IPS-NIHi11 (cell line): ENCODE measurements around the gene DHX36.

Experiments
- DNase-seq: peaks from one replicate; pipeline ENCODE4 v3.0.0; 2012; ENCODE audit warnings: mixed read lengths, low spot score

DHX36 gene

DNA sequence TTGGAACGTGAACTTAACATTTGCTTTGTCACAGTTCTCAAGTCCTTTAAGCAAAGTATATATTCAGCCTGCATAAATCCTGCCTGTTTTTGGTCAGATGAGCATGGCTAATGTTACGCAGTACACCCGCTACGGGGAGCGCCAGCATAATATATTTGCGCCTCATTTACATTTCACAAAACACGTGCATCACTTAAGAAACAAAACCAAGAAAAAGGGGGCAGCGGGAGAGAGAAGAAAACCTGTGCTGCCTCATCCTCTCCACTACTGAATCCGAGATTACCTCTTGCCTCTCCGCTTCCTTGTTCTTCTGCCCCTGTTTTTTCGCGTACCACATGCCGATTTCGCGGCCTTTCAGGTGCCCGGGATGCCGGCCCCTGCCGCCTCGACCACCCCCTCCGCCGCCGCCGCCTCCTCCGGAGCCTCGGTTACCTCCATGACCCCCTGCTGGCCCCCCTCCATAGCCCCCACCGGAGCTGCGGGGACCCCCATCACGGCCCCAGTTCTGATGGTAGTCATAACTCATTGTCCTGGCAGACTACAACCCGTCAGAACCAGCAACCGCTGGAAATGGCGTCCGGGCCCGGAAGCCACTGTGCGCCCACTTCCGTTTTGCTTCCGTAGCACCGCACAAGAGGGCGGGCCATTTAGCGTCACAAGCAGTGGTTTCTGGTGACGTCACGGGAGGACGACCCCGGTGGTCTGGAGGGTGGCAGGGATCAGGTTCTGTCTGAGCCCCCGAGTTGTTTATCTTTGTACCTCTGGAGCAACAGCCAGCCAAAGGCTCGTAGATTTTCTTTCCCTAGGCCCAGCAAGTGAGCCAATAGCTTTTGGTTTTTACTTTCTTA lies at the start of gene DHX36:
Gene DHX36, minus strand, starts transcription at position 597 of the 848 bp plus-strand sequence. Its CDS starts 71 bp downstream, at position 526.
- peak; percentile 93 for DNase-seq

DNA sequence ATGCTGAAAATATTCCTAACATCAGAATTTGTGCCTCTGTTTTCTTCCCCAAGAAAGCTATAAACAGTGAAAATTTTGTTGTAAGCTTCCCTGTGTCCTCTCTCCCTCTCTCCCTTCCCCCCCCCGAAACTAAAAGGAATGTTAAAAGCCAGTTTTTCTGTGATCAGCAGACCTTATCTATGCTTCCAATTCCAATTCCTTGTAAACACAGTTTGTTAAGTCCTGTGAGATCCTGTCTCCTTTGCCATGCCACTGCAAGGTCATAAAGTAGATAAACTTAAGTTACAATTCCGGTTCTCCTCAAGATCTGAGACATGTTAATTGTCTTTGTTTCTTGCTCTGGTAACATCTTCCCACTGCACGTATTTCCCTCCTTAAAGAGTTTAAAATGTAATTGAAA lies 42.9 kb upstream of the DHX36 start:
- no peak for DNase-seq

GRCh38 chr3:154364849-154365248 lies 40.6 kb upstream of the DHX36 start:
- DNase-seq: no peak

DNA sequence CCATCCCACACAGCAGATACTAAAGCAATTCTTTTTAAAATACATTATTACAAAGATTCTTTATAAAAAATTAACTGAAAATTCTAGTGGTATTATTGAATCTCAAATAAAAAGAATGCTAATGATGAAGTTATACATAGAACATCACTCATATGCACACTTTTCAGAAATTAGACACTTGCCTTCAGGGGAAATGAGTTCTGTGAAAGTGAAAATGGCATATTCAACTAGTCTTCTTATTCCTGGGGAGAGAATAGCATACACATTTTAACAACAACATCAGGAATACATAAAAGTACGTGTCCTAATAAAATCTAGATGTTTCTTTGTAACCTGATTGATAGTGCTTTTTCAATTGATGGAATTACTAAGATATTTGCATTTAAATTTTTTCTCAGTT lies 36.8 kb upstream of the DHX36 start:
- DNase-seq: no peak

- DNase-seq: no peak
Measured at GRCh38 chr3:154356009-154356408, 31.7 kb upstream of the DHX36 start.

GRCh38 chr3:154349223-154349622 lies 24.9 kb upstream of the DHX36 start:
- DNase-seq: no peak

GRCh38 chr3:154345422-154346122 lies 21.3 kb upstream of the DHX36 start:
- DNase-seq: no peak

GRCh38 chr3:154338570-154338969 lies 14.3 kb upstream of the DHX36 start:
- DNase-seq: no peak

GRCh38 chr3:154338008-154338407 lies 13.7 kb upstream of the DHX36 start:
- no peak for DNase-seq

GRCh38 chr3:154334973-154335420 lies 10.7 kb upstream of the DHX36 start:
- DNase-seq: peak; percentile 20

DNA sequence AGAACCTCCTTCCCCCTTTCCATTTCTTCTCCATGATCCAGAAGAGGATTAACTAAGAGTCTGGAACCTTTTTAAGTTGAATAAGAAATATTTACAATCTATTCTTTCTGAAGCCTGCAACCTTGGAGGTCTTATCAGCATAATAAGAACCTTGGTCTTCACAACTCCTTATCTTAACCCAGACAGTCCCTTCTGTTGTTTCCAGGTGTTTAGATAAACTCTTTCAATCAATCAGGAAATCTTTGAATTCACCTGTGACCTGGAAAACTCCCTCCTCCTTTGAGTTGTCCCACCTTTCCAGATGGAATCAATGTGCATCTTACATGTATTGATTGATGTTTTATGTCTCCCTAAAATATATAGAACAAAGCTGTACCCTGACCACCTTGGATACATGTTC lies 3.6 kb upstream of the DHX36 start:
- no peak for DNase-seq

GRCh38 chr3:154324919-154325318 lies 632 bp upstream of the DHX36 start:
- DNase-seq: no peak

- no peak for DNase-seq
Measured at GRCh38 chr3:154316974-154317767, 7.1 kb downstream of the DHX36 start.

GRCh38 chr3:154314152-154314551 lies 10.1 kb downstream of the DHX36 start:
- DNase-seq: no peak

GRCh38 chr3:154310840-154311239 lies 13.4 kb downstream of the DHX36 start:
- no peak for DNase-seq

DNA sequence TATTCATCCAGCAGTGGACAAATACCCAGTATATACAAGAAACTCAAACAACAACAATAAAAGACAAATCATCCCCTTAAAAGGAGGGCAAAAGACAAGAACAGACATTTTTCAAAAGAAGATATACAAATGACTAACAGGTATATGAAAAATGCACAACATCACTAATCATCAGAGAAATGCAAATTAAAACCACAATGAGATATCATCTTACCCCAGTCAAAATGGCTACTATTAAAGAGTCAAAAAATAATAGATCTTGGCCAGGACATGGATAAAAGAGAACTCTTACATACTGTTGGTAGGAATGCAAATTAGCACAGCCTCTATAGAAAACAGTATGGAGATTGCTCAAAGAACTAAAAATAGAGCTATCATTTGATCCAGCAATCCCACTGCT lies 16.9 kb downstream of the DHX36 start:
- DNase-seq: no peak

DNA sequence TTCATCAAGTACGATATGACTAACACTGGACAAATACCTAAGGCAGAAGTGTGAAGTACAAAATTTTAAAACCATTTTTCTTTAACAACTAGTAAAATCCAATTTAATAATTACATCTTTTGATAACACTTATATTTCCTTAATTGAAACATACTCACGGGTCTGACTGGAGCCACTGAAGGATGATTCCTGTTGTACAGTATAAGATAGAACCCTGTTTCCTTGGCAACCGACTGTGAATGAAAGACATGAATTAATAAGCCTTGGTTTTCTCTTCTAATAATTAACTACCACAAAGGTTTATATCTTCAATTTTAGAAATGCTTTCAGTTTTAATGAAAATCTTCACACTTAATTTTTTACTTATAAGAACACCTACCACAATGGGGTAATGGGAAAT lies 19.4 kb downstream of the DHX36 start:
- no peak for DNase-seq

DNA sequence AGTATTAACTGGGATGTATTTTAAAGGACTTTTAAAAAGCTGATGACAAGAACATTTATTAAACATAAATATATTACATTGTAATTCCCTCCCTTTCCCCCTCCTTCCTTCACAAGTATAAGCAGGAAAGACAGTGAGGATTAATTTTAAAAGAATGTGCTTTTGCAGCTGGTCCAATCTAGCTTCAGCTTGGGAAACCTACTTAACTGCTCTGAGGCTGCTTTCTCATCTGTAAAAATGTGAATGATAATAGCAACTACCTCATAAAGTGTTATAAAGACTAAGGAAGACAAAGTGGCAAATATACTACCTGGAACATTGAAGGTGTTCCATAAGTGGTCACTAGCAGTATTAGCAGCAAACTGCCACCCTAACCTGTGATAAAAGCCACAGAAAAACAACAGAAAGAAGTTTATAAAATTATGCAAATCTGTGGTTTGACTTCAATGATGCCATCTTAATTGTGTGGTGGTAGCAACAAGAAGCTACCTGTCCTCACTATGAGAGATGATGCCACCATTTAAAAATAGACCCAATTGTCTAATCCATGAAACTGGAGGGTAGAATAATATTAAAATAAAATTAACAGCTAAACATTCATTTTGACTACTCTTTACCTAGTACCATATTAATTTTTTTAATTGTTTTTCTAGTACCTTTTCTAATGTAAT lies 20.0 kb downstream of the DHX36 start:
- DNase-seq: no peak

GRCh38 chr3:154301561-154301960 lies 22.7 kb downstream of the DHX36 start:
- no peak for DNase-seq

GRCh38 chr3:154294016-154294415 lies 30.3 kb downstream of the DHX36 start:
- DNase-seq: no peak

- DNase-seq: no peak
Measured at GRCh38 chr3:154290187-154290586, 34.1 kb downstream of the DHX36 start.

- DNase-seq: no peak
Measured at GRCh38 chr3:154285221-154285620, 39.1 kb downstream of the DHX36 start.
